ENCODE results near the gene HCN1. TPM values are rescaled to one million over a fixed set of nuclear protein-coding genes. Genes with fewer than 3 reads are reported as not detected.
"Not testable (repeated sequence)": the region's sequence is repeated elsewhere in the genome, so short reads cannot be mapped to it uniquely, and the experiment has no call there.

The HCN1 gene
- total and polyA plus RNA-seq, 7 donors = 0.20 to 0.36 (median 0.29) TPM; not detected in 3

- intact Hi-C loops (cut with DNase I) = no loop called here
- Histone ChIP-seq H3K27me3 (ENCODE audit: insufficient read depth in 3 of 3, low read length in 2 of 3) (no peaks in the 10 kb centered on the region), H3K27ac (no peak overlapping the region), H3K4me1 (no peaks in the 10 kb centered on the region), H3K4me3 (no peak overlapping the region), H3K9me3 (no peaks in the 10 kb centered on the region), H3K36me3 (ENCODE audit: insufficient read depth in 1 of 2, low read depth in 1 of 2) (no peaks in the 10 kb centered on the region)
- 43 to 50% (median 48%) methylated on average over 6 of the region's 6 CpGs for WGBS, 3 donors
- TF ChIP-seq, protein P1, sequence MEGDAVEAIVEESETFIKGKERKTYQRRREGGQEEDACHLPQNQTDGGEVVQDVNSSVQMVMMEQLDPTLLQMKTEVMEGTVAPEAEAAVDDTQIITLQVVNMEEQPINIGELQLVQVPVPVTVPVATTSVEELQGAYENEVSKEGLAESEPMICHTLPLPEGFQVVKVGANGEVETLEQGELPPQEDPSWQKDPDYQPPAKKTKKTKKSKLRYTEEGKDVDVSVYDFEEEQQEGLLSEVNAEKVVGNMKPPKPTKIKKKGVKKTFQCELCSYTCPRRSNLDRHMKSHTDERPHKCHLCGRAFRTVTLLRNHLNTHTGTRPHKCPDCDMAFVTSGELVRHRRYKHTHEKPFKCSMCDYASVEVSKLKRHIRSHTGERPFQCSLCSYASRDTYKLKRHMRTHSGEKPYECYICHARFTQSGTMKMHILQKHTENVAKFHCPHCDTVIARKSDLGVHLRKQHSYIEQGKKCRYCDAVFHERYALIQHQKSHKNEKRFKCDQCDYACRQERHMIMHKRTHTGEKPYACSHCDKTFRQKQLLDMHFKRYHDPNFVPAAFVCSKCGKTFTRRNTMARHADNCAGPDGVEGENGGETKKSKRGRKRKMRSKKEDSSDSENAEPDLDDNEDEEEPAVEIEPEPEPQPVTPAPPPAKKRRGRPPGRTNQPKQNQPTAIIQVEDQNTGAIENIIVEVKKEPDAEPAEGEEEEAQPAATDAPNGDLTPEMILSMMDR (IDR thresholded peaks at IDR 0.05) = no peak
- DNase-seq = peak in 1 of 2 donors; percentile 14
- peak in 2 of 4 donors; percentile 45 to 46 for ATAC-seq
Observed at GRCh38 chr5:45385321-45386058, 310.7 kb downstream of the HCN1 start.

GRCh38 chr5:45383985-45384384 lies 312.2 kb downstream of the HCN1 start:
- DNase-seq = no peak
- Histone ChIP-seq H3K4me3 (no peak overlapping the region), H3K9me3 (no peaks in the 10 kb centered on the region), H3K27ac (no peak overlapping the region), H3K36me3 (ENCODE audit: insufficient read depth in 1 of 2, low read depth in 1 of 2) (no peaks in the 10 kb centered on the region), H3K4me1 (no peaks in the 10 kb centered on the region), H3K27me3 (ENCODE audit: insufficient read depth in 3 of 3, low read length in 2 of 3) (no peaks in the 10 kb centered on the region)
- WGBS, 3 donors = 8 to 10% (median 9%) methylated on average over 2 of the region's 2 CpGs
- TF ChIP-seq, protein P1 (IDR thresholded peaks at IDR 0.05) = no peak
- ATAC-seq = no peak
- intact Hi-C loops (cut with DNase I) = no loop called here

- intact Hi-C loops (cut with DNase I) = no loop called here
- no peaks in the 10 kb centered on the region for H3K27me3 ChIP-seq (ENCODE audit: insufficient read depth in 3 of 3, low read length in 2 of 3)
- no peaks in the 10 kb centered on the region for H3K9me3 ChIP-seq
- H3K36me3 ChIP-seq (ENCODE audit: insufficient read depth in 1 of 2, low read depth in 1 of 2) = no peaks in the 10 kb centered on the region
- DNase-seq (no peak), ATAC-seq (no peak)
- no peak overlapping the region for H3K4me3 ChIP-seq
- 88 to 94% (median 92%) methylated on average over 2 of the region's 2 CpGs for WGBS, 3 donors
- no peaks in the 10 kb centered on the region for H3K4me1 ChIP-seq
- TF ChIP-seq, protein P1 (IDR thresholded peaks at IDR 0.05) = no peak
- H3K27ac ChIP-seq = no peak overlapping the region
Observed at GRCh38 chr5:45382583-45382982, 313.6 kb downstream of the HCN1 start.

- Histone ChIP-seq H3K36me3 (ENCODE audit: insufficient read depth in 1 of 2, low read depth in 1 of 2) (no peaks in the 10 kb centered on the region), H3K27ac (no peak overlapping the region), H3K4me3 (no peak overlapping the region), H3K4me1 (no peaks in the 10 kb centered on the region), H3K9me3 (no peaks in the 10 kb centered on the region), H3K27me3 (ENCODE audit: insufficient read depth in 3 of 3, low read length in 2 of 3) (no peaks in the 10 kb centered on the region)
- 63 to 66% (median 66%) methylated on average over 2 of the region's 2 CpGs for WGBS, 3 donors
- TF ChIP-seq, protein P1 (IDR thresholded peaks at IDR 0.05) = no peak
- intact Hi-C loops (cut with DNase I) = no loop called here
- DNase-seq = no peak
- ATAC-seq = no peak
Observed at GRCh38 chr5:45376417-45376816, 319.8 kb downstream of the HCN1 start.

DNA sequence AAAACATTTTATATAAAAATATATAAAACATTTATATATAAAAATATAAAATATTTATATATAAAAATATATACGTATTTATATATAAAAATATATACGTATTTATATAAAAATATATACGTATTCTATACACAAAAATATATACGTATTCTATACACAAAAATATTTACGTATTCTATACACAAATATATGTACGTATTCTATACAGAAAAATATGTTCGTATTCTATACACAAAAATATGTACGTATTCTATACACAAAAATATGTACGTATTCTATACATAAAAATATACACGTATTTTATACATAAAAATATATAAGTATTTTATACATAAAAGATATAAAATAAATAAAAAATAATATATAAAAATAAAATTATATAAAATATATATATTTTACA lies 323.6 kb downstream of the HCN1 start:
- H3K27me3 ChIP-seq (ENCODE audit: insufficient read depth in 3 of 3, low read length in 2 of 3) = no peaks in the 10 kb centered on the region
- ATAC-seq (no peak), DNase-seq (no peak)
- H3K9me3 ChIP-seq = no peaks in the 10 kb centered on the region
- TF ChIP-seq, protein P1 (IDR thresholded peaks at IDR 0.05) = no peak
- intact Hi-C loops (cut with DNase I) = no loop called here
- no peaks in the 10 kb centered on the region for H3K4me1 ChIP-seq
- H3K27ac ChIP-seq = no peak overlapping the region
- H3K36me3 ChIP-seq (ENCODE audit: insufficient read depth in 1 of 2, low read depth in 1 of 2) = no peaks in the 10 kb centered on the region
- 87 to 95% (median 92%) methylated on average over 10 of the region's 10 CpGs for WGBS, 3 donors
- H3K4me3 ChIP-seq = no peak overlapping the region

GRCh38 chr5:45371423-45371822 lies 324.8 kb downstream of the HCN1 start:
- H3K4me3 ChIP-seq; H3K27ac ChIP-seq; ATAC-seq; H3K9me3 ChIP-seq; intact Hi-C loops (cut with DNase I); H3K4me1 ChIP-seq; H3K27me3 ChIP-seq (ENCODE audit: insufficient read depth in 3 of 3, low read length in 2 of 3); H3K36me3 ChIP-seq (ENCODE audit: insufficient read depth in 1 of 2, low read depth in 1 of 2): not testable (repeated sequence)
- DNase-seq = peak in 1 of 2 donors; percentile 7
- 91 to 95% (median 94%) methylated on average over 8 of the region's 8 CpGs for WGBS, 3 donors

Measured in psoas muscle (tissue), 8 donors.